ENCODE results near the gene MYO1E.

- TF ChIP-seq POLR2A (IDR thresholded peaks at IDR 0.05) (no peak), CTCF (IDR thresholded peaks at IDR 0.05) (no peak), POLR2AphosphoS5 (IDR thresholded peaks at IDR 0.05) (no peak)
These were observed 82.1 kb downstream of the MYO1E start for GRCh38 chr15:59290295-59291212.

Data from prostate gland (tissue), 2 donors.